ENCODE data around the gene SLC25A39. TPM values are rescaled to one million over a fixed set of nuclear protein-coding genes. Genes with fewer than 3 reads are reported as not detected.
"Not testable (repeated sequence)": the region's sequence is repeated elsewhere in the genome, so short reads cannot be mapped to it uniquely, and the experiment has no call there.

Gene SLC25A39
- 61.2 and 146 TPM in 2 replicates for total RNA-seq (ENCODE audit: low replicate concordance)

- Mint-ChIP-seq H3K27ac (no peak within 1 kb of the TSS), H3K36me3 (no peaks in the 10 kb centered on the region), H3K9me3 (no peaks in the 10 kb centered on the region), H3K4me1 (peaks cover 7% of the 10 kb centered on the region), H3K4me3 (peak within 1 kb of the TSS; percentile 89), H3K27me3 (ENCODE audit: insufficient read depth, low read depth) (peaks cover 4% of the 10 kb centered on the region)
- peaks cover 17% of the 10 kb centered on the region for H4K20me1 ChIP-seq (ENCODE audit: low read depth)
- DNase-seq (ENCODE audit: low spot score), result peak; percentile 96
- H3K9ac ChIP-seq, result peak within 1 kb of the TSS; percentile 31
- H3K9me3 ChIP-seq (ENCODE audit: low read depth), result no peaks in the 10 kb centered on the region
- no peak within 1 kb of the TSS for H3K27ac ChIP-seq
- peak within 1 kb of the TSS; percentile 79 for H3K4me3 ChIP-seq
- peaks cover 19% of the 10 kb centered on the region for H3K27me3 ChIP-seq
- H3K79me2 ChIP-seq (ENCODE audit: low read depth), result peaks cover 23% of the 10 kb centered on the region
- H3F3A ChIP-seq (ENCODE audit: low read depth), result peaks cover 25% of the 10 kb centered on the region
- H3K4me1 ChIP-seq, result peaks cover 4% of the 10 kb centered on the region
- TF ChIP-seq EZH2phosphoT487 (IDR thresholded peaks at IDR 0.05), result no peak
- no peak for TF ChIP-seq CTCF (IDR thresholded peaks at IDR 0.05)
- TF ChIP-seq EZH2 (IDR thresholded peaks at IDR 0.05), result no peak
- H3K36me3 ChIP-seq, result no peaks in the 10 kb centered on the region
- H2AFZ ChIP-seq (replicated peaks), result peak within 1 kb of the TSS; percentile 12
- H3K4me2 ChIP-seq, result peak within 1 kb of the TSS; percentile 97
Observed at GRCh38 chr17:44324571-44325275, at the start of gene SLC25A39. Gene SLC25A39, minus strand, starts transcription at chr17:44324823. Its CDS starts 1,261 bp downstream, at chr17:44323562.

- no peak overlapping the region for H3K4me3 ChIP-seq
- Mint-ChIP-seq H3K4me3 (no peak overlapping the region), H3K27me3 (ENCODE audit: insufficient read depth, low read depth) (peaks cover 19% of the 10 kb centered on the region), H3K27ac (no peak overlapping the region), H3K9me3 (peaks cover 3% of the 10 kb centered on the region), H3K36me3 (no peaks in the 10 kb centered on the region), H3K4me1 (peaks cover 9% of the 10 kb centered on the region)
- H3K9me3 ChIP-seq (ENCODE audit: low read depth), result no peaks in the 10 kb centered on the region
- H3F3A ChIP-seq (ENCODE audit: low read depth), result peaks cover 12% of the 10 kb centered on the region
- TF ChIP-seq CTCF (IDR thresholded peaks at IDR 0.05), result no peak
- no peak for TF ChIP-seq EZH2 (IDR thresholded peaks at IDR 0.05)
- no peak for TF ChIP-seq EZH2phosphoT487 (IDR thresholded peaks at IDR 0.05)
- no peaks in the 10 kb centered on the region for H3K79me2 ChIP-seq (ENCODE audit: low read depth)
- no peaks in the 10 kb centered on the region for H4K20me1 ChIP-seq (ENCODE audit: low read depth)
- no peak for DNase-seq (ENCODE audit: low spot score)
- H3K4me1 ChIP-seq, result peaks cover 8% of the 10 kb centered on the region
- H3K27ac ChIP-seq, result no peak overlapping the region
- H2AFZ ChIP-seq (replicated peaks), result no peak overlapping the region
- H3K27me3 ChIP-seq, result peaks cover 2% of the 10 kb centered on the region
- no peak overlapping the region for H3K9ac ChIP-seq
- no peak overlapping the region for H3K4me2 ChIP-seq
- no peaks in the 10 kb centered on the region for H3K36me3 ChIP-seq
Observed at GRCh38 chr17:44372036-44372435, 47.4 kb upstream of the SLC25A39 start.

GRCh38 chr17:44369414-44370023 is 44.9 kb upstream of the SLC25A39 start:
- not testable (repeated sequence) for H3K27ac ChIP-seq, H3K4me2 ChIP-seq, H3K4me3 ChIP-seq

GRCh38 chr17:44368391-44369243 is 44.0 kb upstream of the SLC25A39 start:
- peaks cover 28% of the 10 kb centered on the region for H3K27me3 Mint-ChIP-seq (ENCODE audit: insufficient read depth, low read depth)
- not testable (repeated sequence) for H3K4me3 ChIP-seq; H3K4me1 ChIP-seq; H3K9ac ChIP-seq; H3K36me3 Mint-ChIP-seq; H3K9me3 Mint-ChIP-seq; H3K4me3 Mint-ChIP-seq; H3K79me2 ChIP-seq (ENCODE audit: low read depth); H3K27ac ChIP-seq; H4K20me1 ChIP-seq (ENCODE audit: low read depth); H2AFZ ChIP-seq (replicated peaks); H3K9me3 ChIP-seq (ENCODE audit: low read depth); H3K27ac Mint-ChIP-seq; H3K36me3 ChIP-seq; H3K4me2 ChIP-seq; H3F3A ChIP-seq (ENCODE audit: low read depth); DNase-seq (ENCODE audit: low spot score); H3K4me1 Mint-ChIP-seq
- H3K27me3 ChIP-seq, result peaks cover 33% of the 10 kb centered on the region

More at GRCh38 chr17:44369414-44370023, 44.9 kb upstream of the SLC25A39 start:
- H3K4me1 Mint-ChIP-seq; H3K9me3 ChIP-seq (ENCODE audit: low read depth); H3K79me2 ChIP-seq (ENCODE audit: low read depth); H3F3A ChIP-seq (ENCODE audit: low read depth); H3K9me3 Mint-ChIP-seq; H3K4me3 Mint-ChIP-seq; H4K20me1 ChIP-seq (ENCODE audit: low read depth); H3K36me3 ChIP-seq; DNase-seq (ENCODE audit: low spot score); H2AFZ ChIP-seq (replicated peaks); H3K36me3 Mint-ChIP-seq; H3K9ac ChIP-seq; H3K4me1 ChIP-seq: not testable (repeated sequence)
- Mint-ChIP-seq H3K27ac (peak overlapping the region; percentile 88), H3K27me3 (ENCODE audit: insufficient read depth, low read depth) (peaks cover 31% of the 10 kb centered on the region)
- peaks cover 25% of the 10 kb centered on the region for H3K27me3 ChIP-seq

Measured in neural progenitor cell (in vitro differentiated cells).